Sigmoid colon (tissue), 7 donors: ENCODE results near the gene HCCS. TPM values are rescaled to one million over a fixed set of nuclear protein-coding genes. Genes with fewer than 3 reads are reported as not detected.

ENCODE experiments used
- DNase-seq: peaks from one replicate; pipeline ENCODE4 v3.0.0-alpha.2; 2019
- H3K27ac ChIP-seq, 4 donors: fragments of 200-600 bp; sonication (generic); one replicate each; pipeline ENCODE4 v1.5.1; 2016 to 2019; ENCODE audit warnings: mild to moderate bottlenecking in 1 of 4
- H3K27me3 ChIP-seq, 3 donors: fragments of 200-600 bp; sonication (generic); one replicate each; pipeline ENCODE4 v1.5.1; 2019; ENCODE audit warnings: mild to moderate bottlenecking in 1 of 3
- H3K36me3 ChIP-seq, 4 donors: fragments of 200-600 bp; sonication (generic); one replicate each; pipeline ENCODE4 v1.5.1; 2016 to 2019
- H3K4me1 ChIP-seq, 4 donors: fragments of 200-600 bp; sonication (generic); one replicate each; pipeline ENCODE4 v1.5.1; 2017 to 2019
- H3K4me3 ChIP-seq, 4 donors: fragments of 200-600 bp; sonication (generic); one replicate each; pipeline ENCODE4 v1.5.1; 2017 to 2019; ENCODE audit warnings: mild to moderate bottlenecking in 2 of 4, moderate library complexity in 1 of 4
- H3K9me3 ChIP-seq, 4 donors: fragments of 200-600 bp in 3 of 4; sonication (generic) in 3 of 4; one replicate each; pipeline versions ENCODE4 v1.5.1 to v1.6.1; 2013 to 2019
- CTCF ChIP-seq, 4 experiments: fragments of 450-650 bp in 3 of 4; fragments of 200-600 bp in 1 of 4; IDR thresholded peaks; one replicate each; pipeline ENCODE4 v1.5.1; 2016 to 2019; ENCODE audit warnings: antibody characterized with exemption in 4 of 4, mild to moderate bottlenecking in 3 of 4, moderate library complexity in 2 of 4
- EP300 ChIP-seq, 4 donors: sonication (generic); formaldehyde crosslinking; IDR thresholded peaks; one replicate each; pipeline ENCODE4 v1.6.1; 2017; ENCODE audit warnings: antibody characterized with exemption in 4 of 4
- POLR2A ChIP-seq, 2 donors: fragments of 450-650 bp; IDR thresholded peaks; one replicate each; pipeline ENCODE4 v1.6.1; 2016; ENCODE audit warnings: antibody characterized with exemption in 2 of 2, mild to moderate bottlenecking in 2 of 2, moderate library complexity in 2 of 2
- POLR2AphosphoS5 ChIP-seq, 4 donors: sonication (generic); formaldehyde crosslinking; IDR thresholded peaks; one replicate each; pipeline ENCODE4 v1.6.1; 2017; ENCODE audit warnings: antibody characterized with exemption in 4 of 4
- WGBS, 2 donors: extraction: QIAGEN DNeasy Blood & Tissue Kit; methylation state at CpG; one replicate each; pipeline ENCODE4 v1.1.7; 2013; 5-methylcytosine and 5-hydroxymethylcytosine counted together
- intact Hi-C: fragments of 100-400 bp; cut with DNase I; formaldehyde crosslinking; loops from one replicate; pipeline ENCODE4 v1.15.1; 2023
- polyA plus RNA-seq, 3 donors: library from polyadenylated mRNA; stranded (reverse); fragments of 200-250 nt; gene quantifications; one replicate each; pipeline ENCODE4 v1.2.3, GENCODE V29; 2013
- total RNA-seq, 4 donors: library from RNA; depleted of rRNA; stranded (reverse); fragments of >200 nt; gene quantifications; one replicate each; pipeline ENCODE4 v1.1.0, GENCODE V29; 2016
- donor health status: healthy with polysubstance abuse.
- donor health status: Bipolar disorder and iron deficiency.
- donor health status: healthy.

Gene HCCS
- total RNA-seq (10 to 100 TPM; 13.3 to 20.7 (median 16.1) TPM), polyA plus RNA-seq (10 to 100 TPM; 29.1 to 59.6 (median 34.8) TPM)

DNA sequence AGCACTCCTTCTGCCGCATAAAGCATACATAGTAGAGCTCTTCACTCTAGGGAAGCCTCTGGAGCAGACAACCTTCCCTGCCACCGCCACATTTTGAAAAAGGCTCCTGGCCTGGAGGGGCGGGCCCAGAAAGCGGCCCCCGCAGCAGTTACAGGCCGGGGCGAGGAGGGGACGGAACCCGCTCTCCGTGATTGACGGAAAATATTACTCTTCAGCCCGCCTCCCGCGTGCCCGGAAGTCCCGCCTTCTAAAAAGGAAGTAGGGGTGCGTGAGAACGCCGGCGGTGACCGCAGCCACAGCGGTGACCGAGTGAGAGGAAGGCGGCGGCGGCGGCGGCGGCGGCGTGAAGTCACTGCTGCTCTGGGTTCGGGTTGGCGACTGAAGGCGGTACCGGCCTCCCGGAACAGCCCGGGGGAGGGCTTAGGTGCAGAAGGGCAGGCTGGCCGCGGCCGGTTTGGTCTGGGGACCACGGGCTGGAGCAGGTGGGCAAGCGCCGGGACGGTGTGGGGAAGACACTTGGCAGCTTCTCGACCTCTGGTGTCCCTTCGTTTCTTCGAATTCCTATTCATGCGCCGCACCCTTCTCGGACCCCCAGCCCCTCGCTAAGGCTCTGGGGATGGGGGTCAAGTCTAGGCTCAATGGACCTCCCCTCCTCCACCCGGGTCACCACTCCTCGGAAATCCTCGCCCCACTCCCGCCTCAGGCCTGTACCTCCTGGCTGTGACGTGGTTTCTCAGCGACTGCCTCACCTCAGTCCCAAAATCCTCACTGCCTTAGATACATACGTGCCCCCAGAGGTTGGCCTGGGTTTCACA is at the start of gene HCCS:
HCCS (plus strand) TSS at position 296 of the 815 bp plus-strand sequence. CDS start 729 bp downstream, outside the sequence.
- intact Hi-C loops, result no loop called here
- peak; percentile 93 for DNase-seq
- Histone ChIP-seq H3K4me3 (peak within 1 kb of the TSS; percentile 61 to 75 (median 66)), H3K36me3 (peaks cover 0 to 17% (median 8%) of the 10 kb centered on the region in 4 donors), H3K27ac (peak within 1 kb of the TSS; percentile 81 to 92 (median 82)), H3K27me3 (no peaks in the 10 kb centered on the region), H3K4me1 (peaks cover 0 to 30% (median 14%) of the 10 kb centered on the region in 4 donors), H3K9me3 (no peaks in the 10 kb centered on the region)
- WGBS, 2 donors, result 0% methylated on average over 58 of the region's 58 CpGs
- TF ChIP-seq CTCF (IDR thresholded peaks at IDR 0.05) (no peak), POLR2AphosphoS5 (IDR thresholded peaks at IDR 0.05) (peak; percentile 70 to 94 (median 81)), POLR2A (IDR thresholded peaks at IDR 0.05) (peak; percentile 71 to 75)

- Histone ChIP-seq H3K4me1 (no peaks in the 10 kb centered on the region), H3K36me3 (no peaks in the 10 kb centered on the region), H3K9me3 (no peaks in the 10 kb centered on the region), H3K27ac (peak overlapping the region in 1 of 4 donors; percentile 35), H3K27me3 (no peaks in the 10 kb centered on the region), H3K4me3 (no peak overlapping the region)
- TF ChIP-seq POLR2AphosphoS5 (IDR thresholded peaks at IDR 0.05) (no peak), CTCF (IDR thresholded peaks at IDR 0.05) (no peak), POLR2A (IDR thresholded peaks at IDR 0.05) (no peak), EP300 (IDR thresholded peaks at IDR 0.05) (no peak)
- no peak for DNase-seq
- intact Hi-C loops, result no loop called here
- 97% methylated on average over 5 of the region's 5 CpGs for WGBS, 2 donors
Observed at GRCh38 chrX:11064276-11064675, 46.9 kb upstream of the HCCS start.

GRCh38 chrX:11064851-11065600 is 46.1 kb upstream of the HCCS start:
- no peaks in the 10 kb centered on the region for H3K27me3 ChIP-seq
- intact Hi-C loops, result no loop called here
- no peaks in the 10 kb centered on the region for H3K9me3 ChIP-seq
- H3K4me3 ChIP-seq, result no peak overlapping the region
- H3K4me1 ChIP-seq, result no peaks in the 10 kb centered on the region
- peak overlapping the region in 2 of 4 donors; percentile 16 to 35 for H3K27ac ChIP-seq
- no peak for DNase-seq
- 74 to 89% methylated on average over 8 of the region's 8 CpGs for WGBS, 2 donors
- H3K36me3 ChIP-seq, result no peaks in the 10 kb centered on the region
- TF ChIP-seq POLR2AphosphoS5 (IDR thresholded peaks at IDR 0.05), result no peak
- no peak for TF ChIP-seq CTCF (IDR thresholded peaks at IDR 0.05)
- no peak for TF ChIP-seq POLR2A (IDR thresholded peaks at IDR 0.05)
- no peak for TF ChIP-seq EP300 (IDR thresholded peaks at IDR 0.05)

GRCh38 chrX:11066812-11067211 is 44.3 kb upstream of the HCCS start:
- intact Hi-C loops, result no loop called here
- H3K36me3 ChIP-seq, result no peaks in the 10 kb centered on the region
- TF ChIP-seq POLR2A (IDR thresholded peaks at IDR 0.05), result no peak
- no peak for TF ChIP-seq POLR2AphosphoS5 (IDR thresholded peaks at IDR 0.05)
- TF ChIP-seq EP300 (IDR thresholded peaks at IDR 0.05), result no peak
- TF ChIP-seq CTCF (IDR thresholded peaks at IDR 0.05), result no peak
- WGBS, 2 donors, result 93 to 96% methylated on average over 2 of the region's 2 CpGs
- no peaks in the 10 kb centered on the region for H3K27me3 ChIP-seq
- no peak for DNase-seq
- no peak overlapping the region for H3K27ac ChIP-seq
- no peaks in the 10 kb centered on the region for H3K9me3 ChIP-seq
- H3K4me1 ChIP-seq, result no peaks in the 10 kb centered on the region
- H3K4me3 ChIP-seq, result no peak overlapping the region
